Measurements from ENCODE around the gene C4B. TPM values are rescaled to one million over a fixed set of nuclear protein-coding genes. Genes with fewer than 3 reads are reported as not detected.

C4B gene
- total RNA-seq, 1 experiment from 2014 or later = 2.7 TPM

DNA sequence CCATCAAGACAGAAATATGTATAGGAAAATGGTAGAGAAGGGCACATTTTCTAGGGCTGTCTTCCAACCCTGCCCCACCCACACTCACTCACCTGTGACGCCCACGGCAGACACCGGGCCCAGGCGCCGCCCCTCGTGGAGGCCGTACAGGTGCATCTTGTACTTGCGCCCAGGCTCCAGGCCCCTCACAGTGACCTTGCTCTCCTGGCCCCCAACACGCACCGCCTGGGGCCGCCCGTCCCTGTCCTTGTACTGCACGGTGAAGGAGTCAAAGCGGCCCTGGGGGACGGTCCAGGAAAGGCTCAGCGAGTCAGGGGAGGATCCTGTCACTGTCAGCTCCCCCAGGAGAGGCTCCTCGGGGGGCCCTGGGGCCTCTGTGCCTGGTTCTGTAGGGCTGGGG lies 43.4 kb downstream of the C4B start:
- no peak overlapping the region for H3K27ac Mint-ChIP-seq
- no peak overlapping the region for H3K27ac ChIP-seq (ENCODE audit: insufficient read length, low read depth, low read length)
- H3K4me2 ChIP-seq (ENCODE audit: insufficient read depth, insufficient read length, low read length) = no peak overlapping the region
- TF ChIP-seq, protein P1, sequence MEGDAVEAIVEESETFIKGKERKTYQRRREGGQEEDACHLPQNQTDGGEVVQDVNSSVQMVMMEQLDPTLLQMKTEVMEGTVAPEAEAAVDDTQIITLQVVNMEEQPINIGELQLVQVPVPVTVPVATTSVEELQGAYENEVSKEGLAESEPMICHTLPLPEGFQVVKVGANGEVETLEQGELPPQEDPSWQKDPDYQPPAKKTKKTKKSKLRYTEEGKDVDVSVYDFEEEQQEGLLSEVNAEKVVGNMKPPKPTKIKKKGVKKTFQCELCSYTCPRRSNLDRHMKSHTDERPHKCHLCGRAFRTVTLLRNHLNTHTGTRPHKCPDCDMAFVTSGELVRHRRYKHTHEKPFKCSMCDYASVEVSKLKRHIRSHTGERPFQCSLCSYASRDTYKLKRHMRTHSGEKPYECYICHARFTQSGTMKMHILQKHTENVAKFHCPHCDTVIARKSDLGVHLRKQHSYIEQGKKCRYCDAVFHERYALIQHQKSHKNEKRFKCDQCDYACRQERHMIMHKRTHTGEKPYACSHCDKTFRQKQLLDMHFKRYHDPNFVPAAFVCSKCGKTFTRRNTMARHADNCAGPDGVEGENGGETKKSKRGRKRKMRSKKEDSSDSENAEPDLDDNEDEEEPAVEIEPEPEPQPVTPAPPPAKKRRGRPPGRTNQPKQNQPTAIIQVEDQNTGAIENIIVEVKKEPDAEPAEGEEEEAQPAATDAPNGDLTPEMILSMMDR (conservative IDR thresholded peaks at IDR 0.05) = no peak
- H2AK5ac ChIP-seq (ENCODE audit: insufficient read length, low read length) = no peak overlapping the region
- H3K4me1 Mint-ChIP-seq = peaks cover 0 to 4% of the 10 kb centered on the region in 2 experiments; a peak in 2 of 4 replicates
- H3K4me3 Mint-ChIP-seq = no peak overlapping the region
- H3K27me3 ChIP-seq (ENCODE audit: insufficient read depth, low read length) = no peaks in the 10 kb centered on the region
- no peak overlapping the region for H3K4ac ChIP-seq (ENCODE audit: low read depth, low read length)
- no peak overlapping the region for H2BK120ac ChIP-seq (ENCODE audit: low read depth, low read length, poor library complexity, severe bottlenecking)
- no peaks in the 10 kb centered on the region; a peak in 1 of 7 replicates for H3K36me3 Mint-ChIP-seq (ENCODE audit: insufficient read depth in 1 of 3, low read depth in 3 of 3)
- no peaks in the 10 kb centered on the region for H4K20me1 ChIP-seq (ENCODE audit: control insufficient read depth, insufficient read depth, insufficient read length)
- H4K5ac ChIP-seq (ENCODE audit: insufficient read length, low read depth, low read length) = no peak overlapping the region
- H3K56ac ChIP-seq (ENCODE audit: insufficient read length, low read depth, low read length) = no peak overlapping the region
- DNase-seq = no peak
- H3K9ac ChIP-seq (ENCODE audit: extremely low read depth, insufficient read length, low read length) = no peak overlapping the region
- H3K79me2 ChIP-seq (ENCODE audit: insufficient read depth, low read length) = no peaks in the 10 kb centered on the region
- no peak overlapping the region for H4K91ac ChIP-seq (ENCODE audit: insufficient read length, low read depth, low read length)
- no peak overlapping the region for H2BK20ac ChIP-seq (ENCODE audit: low read depth, low read length, poor library complexity, severe bottlenecking)
- H3K14ac ChIP-seq (ENCODE audit: insufficient read depth, low read length) = no peak overlapping the region
- H2AFZ ChIP-seq (ENCODE audit: low read length) = no peak overlapping the region
- H3K79me1 ChIP-seq (ENCODE audit: insufficient read depth, low read depth, low read length, poor library complexity, severe bottlenecking) = no peaks in the 10 kb centered on the region
- H2BK15ac ChIP-seq (ENCODE audit: low read depth, low read length) = no peak overlapping the region
- H3K4me1 ChIP-seq (ENCODE audit: insufficient read depth, low read length) = no peaks in the 10 kb centered on the region
- no peak overlapping the region for H2BK12ac ChIP-seq (ENCODE audit: insufficient read length, low read depth, low read length)
- H3K9me3 ChIP-seq (ENCODE audit: control insufficient read depth, low read depth, low read length) = no peaks in the 10 kb centered on the region
- no peak overlapping the region for H4K8ac ChIP-seq (replicated peaks; ENCODE audit: insufficient read length, low read depth, low read length)
- H3K18ac ChIP-seq (ENCODE audit: insufficient read length, low read depth, low read length) = no peak overlapping the region
- no peaks in the 10 kb centered on the region for H3K23me2 ChIP-seq (ENCODE audit: insufficient read length, low read depth, low read length, poor library complexity, severe bottlenecking)
- no peak overlapping the region for H3T11ph ChIP-seq (ENCODE audit: low read length)
- H2BK5ac ChIP-seq (ENCODE audit: insufficient read length, low read length) = no peak overlapping the region
- H3K9me3 Mint-ChIP-seq = no peaks in the 10 kb centered on the region
- peaks cover 3% of the 10 kb centered on the region; the same call in 1 of the 2 replicates for H3K27me3 Mint-ChIP-seq (ENCODE audit: low read depth)
- WGBS (ENCODE audit: extremely low coverage, insufficient read length, low lambda C conversion rate) = no CpG with 5 or more reads among the region's 17 CpGs
- H3K23ac ChIP-seq (ENCODE audit: insufficient read length, low read depth, low read length) = no peak overlapping the region
